GM12878 (cell line): ENCODE results near the gene MBD5.

Experiments used
- BMI1 ChIP-seq: fragments of 450-650 bp; IDR thresholded peaks from 2 replicates; pipeline ENCODE4 v1.6.1; 2016; ENCODE audit warnings: mild to moderate bottlenecking, moderate library complexity, borderline replicate concordance
- CHD2 ChIP-seq: IDR thresholded peaks from 2 replicates; pipeline ENCODE4 v1.6.1; 2011; ENCODE audit warnings: low read depth, low read length, improper control_type of control experiment, borderline replicate concordance
- EZH2 ChIP-seq: IDR thresholded peaks from 2 replicates; pipeline ENCODE4 v1.6.1; 2012; ENCODE audit warnings: low read depth, mild to moderate bottlenecking, control low read depth, inconsistent platforms, low read length, borderline replicate concordance; ENCODE audit not compliant: control insufficient read depth
- JUNB ChIP-seq: IDR thresholded peaks from 2 replicates; pipeline ENCODE4 v1.6.1; 2016; ENCODE audit warnings: antibody characterized with exemption, mild to moderate bottlenecking
- JUND ChIP-seq: IDR thresholded peaks from 2 replicates; pipeline ENCODE4 v1.6.1; 2012; ENCODE audit warnings: low read depth, mild to moderate bottlenecking, low read length, improper control_type of control experiment, moderate library complexity
- NFYB ChIP-seq: IDR thresholded peaks from 2 replicates; pipeline ENCODE4 v1.6.1; 2011; ENCODE audit warnings: low read depth, mild to moderate bottlenecking, low read length, improper control_type of control experiment, moderate library complexity; ENCODE audit not compliant: insufficient read depth
- NR2C2 ChIP-seq: IDR thresholded peaks from 2 replicates; pipeline ENCODE4 v1.6.1; 2011; ENCODE audit warnings: borderline replicate concordance, low read depth; ENCODE audit not compliant: control insufficient read depth, insufficient read length
- POLR2A ChIP-seq: IDR thresholded peaks from 2 replicates; pipeline ENCODE4 v1.6.1; 2011; ENCODE audit warnings: low read depth, mild to moderate bottlenecking, low read length
- RB1 ChIP-seq: fragments of 450-650 bp; formaldehyde crosslinking; IDR thresholded peaks from 2 replicates; pipeline ENCODE4 v1.6.1; 2017; ENCODE audit warnings: mild to moderate bottlenecking, borderline replicate concordance
- SIN3A ChIP-seq: IDR thresholded peaks from 2 replicates; pipeline ENCODE4 v1.6.1; 2012; ENCODE audit warnings: low read depth, low read length, improper control_type of control experiment
- ZBTB33 ChIP-seq: fragments of 450-650 bp; IDR thresholded peaks from 2 replicates; pipeline ENCODE4 v1.6.1; 2017; ENCODE audit warnings: mild to moderate bottlenecking
- TF ChIP-seq, protein P1 (sequence below), 3 experiments: IDR thresholded peaks in 2 of 3; conservative IDR thresholded peaks in 1 of 3; 2 replicates each; pipeline ENCODE4 v1.5.1; 2011; ENCODE audit warnings: low read depth in 3 of 3, low read length in 3 of 3, mild to moderate bottlenecking in 3 of 3, control low read depth in 2 of 3, moderate library complexity in 2 of 3, inconsistent platforms in 1 of 3, mixed read lengths in 1 of 3; ENCODE audit not compliant: control insufficient read depth in 2 of 3, insufficient read depth in 1 of 3; ENCODE audit errors: extremely low read depth in 1 of 3
- TF ChIP-seq, protein P2 (sequence below): IDR thresholded peaks from 2 replicates; pipeline ENCODE4 v1.6.1; 2011; ENCODE audit warnings: low read depth, low read length, improper control_type of control experiment, borderline replicate concordance

- no peak for TF ChIP-seq ZBTB33
- TF ChIP-seq, protein P1, sequence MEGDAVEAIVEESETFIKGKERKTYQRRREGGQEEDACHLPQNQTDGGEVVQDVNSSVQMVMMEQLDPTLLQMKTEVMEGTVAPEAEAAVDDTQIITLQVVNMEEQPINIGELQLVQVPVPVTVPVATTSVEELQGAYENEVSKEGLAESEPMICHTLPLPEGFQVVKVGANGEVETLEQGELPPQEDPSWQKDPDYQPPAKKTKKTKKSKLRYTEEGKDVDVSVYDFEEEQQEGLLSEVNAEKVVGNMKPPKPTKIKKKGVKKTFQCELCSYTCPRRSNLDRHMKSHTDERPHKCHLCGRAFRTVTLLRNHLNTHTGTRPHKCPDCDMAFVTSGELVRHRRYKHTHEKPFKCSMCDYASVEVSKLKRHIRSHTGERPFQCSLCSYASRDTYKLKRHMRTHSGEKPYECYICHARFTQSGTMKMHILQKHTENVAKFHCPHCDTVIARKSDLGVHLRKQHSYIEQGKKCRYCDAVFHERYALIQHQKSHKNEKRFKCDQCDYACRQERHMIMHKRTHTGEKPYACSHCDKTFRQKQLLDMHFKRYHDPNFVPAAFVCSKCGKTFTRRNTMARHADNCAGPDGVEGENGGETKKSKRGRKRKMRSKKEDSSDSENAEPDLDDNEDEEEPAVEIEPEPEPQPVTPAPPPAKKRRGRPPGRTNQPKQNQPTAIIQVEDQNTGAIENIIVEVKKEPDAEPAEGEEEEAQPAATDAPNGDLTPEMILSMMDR (IDR thresholded peaks at IDR 0.05 in 2 of 3, conservative IDR thresholded peaks at IDR 0.05 in 1 of 3; ENCODE audit: control insufficient read depth in 2 of 3, extremely low read depth in 1 of 3, insufficient read depth in 1 of 3, low read depth in 3 of 3, low read length in 3 of 3), result no peak
- TF ChIP-seq BMI1, result no peak
- no peak for TF ChIP-seq POLR2A
- no peak for TF ChIP-seq NR2C2
- TF ChIP-seq RB1, result no peak
- no peak for TF ChIP-seq NFYB
- no peak for TF ChIP-seq JUNB
- no peak for TF ChIP-seq EZH2
- no peak for TF ChIP-seq SIN3A
- TF ChIP-seq, protein P2, sequence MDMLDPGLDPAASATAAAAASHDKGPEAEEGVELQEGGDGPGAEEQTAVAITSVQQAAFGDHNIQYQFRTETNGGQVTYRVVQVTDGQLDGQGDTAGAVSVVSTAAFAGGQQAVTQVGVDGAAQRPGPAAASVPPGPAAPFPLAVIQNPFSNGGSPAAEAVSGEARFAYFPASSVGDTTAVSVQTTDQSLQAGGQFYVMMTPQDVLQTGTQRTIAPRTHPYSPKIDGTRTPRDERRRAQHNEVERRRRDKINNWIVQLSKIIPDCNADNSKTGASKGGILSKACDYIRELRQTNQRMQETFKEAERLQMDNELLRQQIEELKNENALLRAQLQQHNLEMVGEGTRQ, result no peak
- no peak for TF ChIP-seq CHD2
- no peak for TF ChIP-seq JUND
Observed at GRCh38 chr2:148179724-148180123, 158.8 kb downstream of the MBD5 start.
